TTC549 (cell line): ENCODE data around the gene TMEM181.
"Not testable (repeated sequence)": the region's sequence is repeated elsewhere in the genome, so short reads cannot be mapped to it uniquely, and the experiment has no call there.

Experiments used
- FAIRE-seq: peaks from 2 replicates; lab custom pipeline; 2012; peaks lifted over from hg19 to GRCh38; lab: Jason Lieb, UNC

Gene TMEM181

GRCh38 chr6:158538741-158539140 lies 21.1 kb upstream of the TMEM181 start:
- no peak for FAIRE-seq

DNA sequence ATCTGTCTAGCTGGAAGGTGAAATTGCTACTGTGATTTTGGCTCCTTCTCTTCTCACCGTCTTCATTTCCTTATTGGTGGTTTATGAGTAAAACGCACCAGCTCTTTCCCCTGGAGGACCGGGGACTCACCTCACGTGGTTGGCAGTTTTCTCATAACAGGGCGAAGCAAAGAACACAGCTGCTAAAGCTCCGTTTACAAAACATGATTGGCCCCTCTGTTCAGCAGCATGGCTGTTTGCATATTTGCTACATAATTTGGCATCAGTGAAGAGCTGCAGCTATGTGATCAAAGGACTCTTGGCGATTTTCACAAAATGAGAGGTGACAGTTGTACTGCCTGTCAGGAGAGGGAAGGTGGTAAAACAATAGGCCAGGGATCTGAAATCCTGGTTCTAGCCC lies 20.5 kb upstream of the TMEM181 start:
- FAIRE-seq: no peak

- no peak for FAIRE-seq
These were observed 20.0 kb upstream of the TMEM181 start for GRCh38 chr6:158539881-158540280.

- no peak for FAIRE-seq
These were observed 16.2 kb upstream of the TMEM181 start for GRCh38 chr6:158543606-158544185.

- FAIRE-seq: no peak
These were observed 15.5 kb upstream of the TMEM181 start for GRCh38 chr6:158544428-158544827.

DNA sequence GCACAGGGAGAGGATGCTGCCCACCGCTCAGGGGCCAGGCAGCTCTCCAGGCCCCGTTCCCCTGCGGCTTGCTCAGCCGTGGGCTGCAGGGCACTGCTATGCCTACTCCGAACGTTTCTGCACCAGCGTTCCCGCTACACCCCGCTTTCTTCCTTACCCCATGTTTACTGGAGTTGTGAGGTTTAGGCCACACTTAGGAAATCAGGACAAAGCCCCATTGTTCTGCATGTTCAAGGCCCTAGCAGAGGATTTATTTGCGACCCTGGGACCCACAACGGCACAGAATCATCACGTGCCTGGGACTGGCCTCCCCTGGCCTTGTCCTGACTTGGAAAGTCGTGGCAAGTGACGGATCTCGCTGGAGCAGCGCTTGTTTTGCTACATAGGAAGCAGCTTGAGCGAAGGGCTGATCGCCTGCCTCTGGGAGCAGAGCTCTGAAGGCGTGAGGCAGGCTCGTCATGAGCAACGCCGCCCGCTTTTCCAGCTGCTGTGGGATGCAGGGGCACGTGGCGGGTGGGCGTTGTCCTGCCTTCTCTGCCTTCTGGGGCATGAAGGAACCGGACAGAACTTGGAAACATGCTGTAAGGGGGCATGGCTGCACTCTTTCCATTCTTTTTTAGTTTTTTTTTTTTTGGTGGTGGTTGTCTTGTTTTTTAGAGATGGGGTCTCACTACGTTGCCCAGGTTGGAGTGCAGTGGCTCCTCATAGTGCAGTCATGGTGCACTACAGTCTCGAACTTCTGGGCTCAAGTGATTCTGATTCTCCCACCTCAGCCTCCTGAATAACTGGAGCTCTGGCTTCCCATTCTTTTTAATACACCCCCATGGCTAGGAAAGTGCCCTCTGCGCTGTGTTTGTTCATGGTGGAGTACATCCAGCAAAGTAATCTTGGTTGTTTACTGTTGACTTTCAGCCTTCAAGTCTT lies 14.6 kb upstream of the TMEM181 start:
- no peak for FAIRE-seq

- no peak for FAIRE-seq
These were observed 11.3 kb upstream of the TMEM181 start for GRCh38 chr6:158548418-158549161.

DNA sequence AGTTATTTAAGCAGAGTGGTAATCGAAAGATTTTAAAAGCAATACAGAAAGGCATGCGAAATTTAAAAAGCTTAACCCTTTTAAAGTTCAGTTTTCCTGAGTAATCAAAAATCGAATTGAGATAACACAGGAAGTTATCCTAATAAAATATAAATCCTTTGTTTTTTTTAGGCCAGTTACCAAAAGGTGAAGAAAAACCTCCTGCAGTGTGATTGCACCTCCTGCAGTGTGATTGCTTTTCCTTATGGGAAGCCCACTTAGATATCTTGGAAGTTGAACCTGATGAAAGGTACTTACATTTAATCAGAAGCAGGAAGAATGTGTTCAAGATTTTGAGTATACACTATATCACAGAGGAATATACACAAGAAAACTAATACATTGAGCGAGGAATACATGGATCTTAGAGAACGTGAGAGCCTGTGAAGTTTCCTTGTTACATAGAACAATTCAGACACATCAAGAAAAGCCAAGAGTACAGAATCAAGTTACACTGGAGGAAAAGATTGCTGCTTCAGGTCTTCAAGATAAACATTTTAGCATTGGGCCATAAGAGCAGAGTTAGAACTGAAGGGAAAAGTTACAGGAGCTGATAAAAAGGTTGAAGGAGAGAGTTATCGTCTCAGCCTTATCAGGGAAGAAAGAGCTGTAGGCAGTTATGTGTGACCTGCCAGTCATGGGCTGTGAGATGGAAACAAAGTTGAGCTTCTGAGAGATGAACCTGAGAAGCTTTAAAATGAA lies 7.7 kb upstream of the TMEM181 start:
- no peak for FAIRE-seq

DNA sequence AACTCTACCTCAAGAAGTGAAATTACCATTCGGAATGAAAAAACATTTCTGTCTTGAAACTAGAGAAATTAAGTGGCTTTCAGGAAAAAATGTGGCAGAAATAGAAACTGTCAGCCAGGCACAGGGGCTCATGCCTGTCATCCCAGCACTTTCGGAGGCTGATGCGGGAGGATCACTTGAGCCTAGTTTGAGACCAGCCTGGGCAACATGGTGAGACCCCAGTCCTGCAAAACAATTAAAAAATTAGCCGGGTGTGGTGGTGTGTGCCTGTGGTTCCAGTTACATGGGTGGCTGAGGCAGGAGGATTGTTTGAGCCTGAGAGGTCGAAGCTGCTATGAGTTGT lies 7.1 kb upstream of the TMEM181 start:
- no peak for FAIRE-seq

DNA sequence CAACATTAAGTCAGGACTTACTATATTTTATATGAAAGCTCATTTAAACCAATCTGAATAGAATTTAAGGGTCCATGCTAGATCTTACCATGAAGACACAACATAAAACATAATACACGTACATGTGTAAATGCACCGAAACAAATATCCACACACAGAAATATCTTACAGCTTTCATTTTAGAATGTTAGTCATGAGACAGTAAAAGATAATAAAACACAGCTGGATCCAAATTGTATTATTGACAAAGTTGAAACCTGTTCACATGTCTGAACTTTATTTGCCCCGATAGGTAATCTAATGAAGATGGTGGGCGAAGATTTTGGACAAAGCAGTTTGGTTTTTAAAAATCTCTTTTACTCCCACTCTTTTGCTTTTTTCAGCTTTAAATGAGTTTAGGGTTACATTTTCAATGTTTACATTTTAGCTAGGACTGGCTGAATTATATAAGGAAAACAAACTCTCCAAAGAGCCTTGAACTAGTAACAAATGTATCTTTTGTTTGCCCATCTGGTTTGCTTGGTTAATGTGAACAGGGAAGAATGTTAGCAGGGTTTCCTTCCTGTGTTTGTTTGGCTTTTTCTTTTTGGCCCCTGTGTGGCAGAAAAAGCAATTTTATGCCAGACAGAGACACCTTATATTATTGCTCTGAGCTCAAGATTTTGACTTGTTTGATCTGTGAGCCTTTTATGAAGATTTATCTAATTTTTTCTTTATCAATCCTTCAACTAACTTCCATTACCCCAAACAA lies 5.1 kb upstream of the TMEM181 start:
- no peak for FAIRE-seq

- FAIRE-seq: no peak
These were observed 3.8 kb upstream of the TMEM181 start for GRCh38 chr6:158556113-158556512.

- not testable (repeated sequence) for FAIRE-seq
These were observed 2.8 kb upstream of the TMEM181 start for GRCh38 chr6:158557110-158557509.

DNA sequence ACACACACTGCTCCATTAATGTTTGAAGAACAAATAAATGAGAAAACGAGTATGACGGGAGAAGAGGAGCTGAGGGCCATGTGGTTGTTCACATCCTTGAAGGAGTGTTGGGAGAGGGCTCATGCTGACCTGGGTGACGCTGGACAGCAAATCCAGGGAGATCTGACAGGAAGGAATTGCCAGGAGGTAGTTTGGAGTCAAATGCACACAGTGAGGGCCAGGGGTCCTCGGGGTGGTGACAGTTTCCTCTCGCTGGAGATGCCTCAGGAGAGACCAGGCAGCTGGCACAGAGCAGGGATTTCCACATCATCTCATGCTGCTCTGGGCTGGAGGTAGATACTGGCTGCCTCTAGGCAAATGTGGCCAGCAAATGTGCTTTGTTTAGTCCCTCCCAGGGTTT lies 2.0 kb upstream of the TMEM181 start:
- no peak for FAIRE-seq

- FAIRE-seq: no peak
These were observed 1.2 kb upstream of the TMEM181 start for GRCh38 chr6:158558415-158559306.

DNA sequence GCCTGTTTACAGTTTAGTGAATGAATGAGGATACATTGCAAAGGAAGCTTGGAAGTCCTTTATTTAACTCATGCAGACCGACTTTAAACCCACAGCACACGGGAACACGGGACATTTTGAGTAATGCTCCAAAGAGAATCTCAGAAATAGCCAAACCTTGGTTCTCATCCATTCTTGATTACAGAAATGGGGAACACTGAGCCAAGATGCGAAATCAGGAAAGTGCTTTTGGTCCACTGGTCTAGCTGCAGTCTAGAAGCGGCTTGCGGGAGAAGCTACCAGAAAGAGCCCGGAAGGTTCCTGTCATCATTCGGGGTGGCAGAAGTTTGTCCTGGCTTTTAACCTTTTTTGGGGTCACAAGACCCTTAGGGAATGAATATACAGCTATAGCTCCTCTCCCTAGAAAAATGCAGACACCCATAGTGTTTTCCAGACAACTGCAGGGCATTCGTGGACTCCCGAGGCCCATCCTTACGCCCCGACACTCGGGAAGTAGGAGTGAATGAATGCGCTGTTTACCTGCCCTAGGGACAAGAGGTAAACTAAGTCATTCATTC lies 475 bp upstream of the TMEM181 start:
- FAIRE-seq: no peak

DNA sequence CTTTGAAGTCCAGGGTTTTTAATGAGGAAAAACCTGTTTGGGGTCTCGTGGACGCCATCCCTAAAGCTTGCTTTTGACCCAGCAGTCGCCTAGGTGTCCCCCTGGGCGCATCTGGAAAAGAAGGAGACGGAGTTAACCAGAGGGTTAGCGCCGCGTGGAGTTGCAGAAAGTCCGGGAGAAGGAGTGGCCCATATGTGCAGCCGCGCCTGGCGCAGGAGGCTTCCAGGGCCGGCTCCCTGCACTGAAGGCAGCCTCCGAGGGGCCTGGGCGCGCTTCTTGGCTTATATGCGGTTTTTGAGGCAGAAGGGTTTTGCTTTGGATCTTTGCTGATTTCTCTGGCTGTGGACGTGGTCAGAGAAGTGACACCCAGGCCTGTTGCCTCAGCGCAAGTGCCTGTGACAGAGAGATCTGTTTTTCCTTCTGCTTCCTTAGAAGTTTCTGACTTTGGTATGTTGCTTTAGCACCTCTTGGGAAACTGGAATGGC lies 987 bp downstream of the TMEM181 start:
- FAIRE-seq: no peak

GRCh38 chr6:158561321-158561884 lies 1.5 kb downstream of the TMEM181 start:
- no peak for FAIRE-seq

DNA sequence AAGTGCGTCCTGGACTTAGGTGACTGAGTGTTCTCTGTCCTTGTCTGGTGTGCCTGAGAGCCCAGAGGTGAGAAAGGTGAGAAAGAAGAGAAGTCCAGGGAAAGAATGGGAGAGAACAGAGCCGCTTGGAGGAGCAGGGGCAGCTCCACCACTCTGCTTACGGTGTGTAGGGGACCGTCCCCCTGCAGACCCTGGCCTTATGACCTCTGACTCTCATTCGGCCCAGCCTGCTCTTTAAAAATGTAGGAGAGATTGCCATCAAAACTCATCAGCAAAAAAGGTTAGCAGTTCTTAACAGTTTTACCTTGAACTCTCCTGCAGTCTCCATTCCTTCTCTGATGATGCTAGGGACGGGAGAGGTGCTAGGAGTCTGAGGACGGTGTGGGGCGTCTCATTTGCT lies 2.0 kb downstream of the TMEM181 start:
- no peak for FAIRE-seq

- no peak for FAIRE-seq
These were observed 4.6 kb downstream of the TMEM181 start for GRCh38 chr6:158564243-158565121.
